ENCODE measurements around the gene BBOX1. TPM values are rescaled to one million over a fixed set of nuclear protein-coding genes. Genes with fewer than 3 reads are reported as not detected.

The BBOX1 gene
- total RNA-seq, 4 donors from 2014 or later, result 0.22 to 0.84 TPM; not detected in 2

GRCh38 chr11:27108809-27109208, 68.2 kb downstream of the BBOX1 start:
- H3K36me3 ChIP-seq, result no peaks in the 10 kb centered on the region
- H3K4me3 ChIP-seq, result no peak overlapping the region
- H3K27ac ChIP-seq, result no peak overlapping the region
- WGBS, 2 donors, result 85 to 86% methylated on average over 4 of the region's 4 CpGs
- DNase-seq (ENCODE audit: low spot score in 2 of 2), result no peak
- H3K27me3 ChIP-seq, result no peaks in the 10 kb centered on the region
- no peaks in the 10 kb centered on the region for H3K9me3 ChIP-seq
- no peaks in the 10 kb centered on the region for H3K4me1 ChIP-seq
- TF ChIP-seq POLR2A (IDR thresholded peaks at IDR 0.05), result no peak

GRCh38 chr11:27111896-27112295, 71.3 kb downstream of the BBOX1 start:
- H3K36me3 ChIP-seq, result no peaks in the 10 kb centered on the region
- WGBS, 2 donors, result 53 to 65% methylated on average over 2 of the region's 2 CpGs

GRCh38 chr11:27112946-27113345, 72.3 kb downstream of the BBOX1 start:
- 73 to 90% methylated on average over 1 of the region's 1 CpG for WGBS, 2 donors
- no peaks in the 10 kb centered on the region for H3K36me3 ChIP-seq
- H3K4me1 ChIP-seq, result peaks cover 0 to 10% (median 4%) of the 10 kb centered on the region in 4 donors
- TF ChIP-seq CTCF (IDR thresholded peaks at IDR 0.05) (no peak), POLR2A (IDR thresholded peaks at IDR 0.05) (no peak), EP300 (IDR thresholded peaks at IDR 0.05) (no peak)
- no peaks in the 10 kb centered on the region for H3K27me3 ChIP-seq
- H3K27ac ChIP-seq, result no peak overlapping the region
- H3K4me3 ChIP-seq, result no peak overlapping the region
- no peaks in the 10 kb centered on the region for H3K9me3 ChIP-seq
- no peak for DNase-seq (ENCODE audit: low spot score in 2 of 2)

More at GRCh38 chr11:27111896-27112295, 71.3 kb downstream of the BBOX1 start:
- TF ChIP-seq EP300 (IDR thresholded peaks at IDR 0.05), result no peak
- no peak for TF ChIP-seq CTCF (IDR thresholded peaks at IDR 0.05)
- no peak for TF ChIP-seq POLR2A (IDR thresholded peaks at IDR 0.05)
- H3K27me3 ChIP-seq, result no peaks in the 10 kb centered on the region
- H3K9me3 ChIP-seq, result no peaks in the 10 kb centered on the region
- H3K4me3 ChIP-seq, result no peak overlapping the region
- no peak overlapping the region for H3K27ac ChIP-seq
- H3K4me1 ChIP-seq, result peaks cover 0 to 2% (median 0%) of the 10 kb centered on the region in 4 donors
- no peak for DNase-seq (ENCODE audit: low spot score in 2 of 2)

GRCh38 chr11:27115051-27115650, 74.5 kb downstream of the BBOX1 start:
- H3K36me3 ChIP-seq, result no peaks in the 10 kb centered on the region
- H3K4me1 ChIP-seq, result peaks cover 0 to 10% (median 4%) of the 10 kb centered on the region in 4 donors
- H3K27ac ChIP-seq, result no peak overlapping the region
- no peaks in the 10 kb centered on the region for H3K9me3 ChIP-seq
- WGBS, 2 donors, result 67 to 71% methylated on average over 3 of the region's 3 CpGs
- no peak overlapping the region for H3K4me3 ChIP-seq
- DNase-seq (ENCODE audit: low spot score in 2 of 2), result no peak
- TF ChIP-seq POLR2A (IDR thresholded peaks at IDR 0.05) (no peak), EP300 (IDR thresholded peaks at IDR 0.05) (no peak), CTCF (IDR thresholded peaks at IDR 0.05) (no peak)
- H3K27me3 ChIP-seq, result no peaks in the 10 kb centered on the region

- H3K9me3 ChIP-seq, result no peaks in the 10 kb centered on the region
- H3K27me3 ChIP-seq, result no peaks in the 10 kb centered on the region
- H3K27ac ChIP-seq, result no peak overlapping the region
- H3K4me3 ChIP-seq, result no peak overlapping the region
- no peak for DNase-seq (ENCODE audit: low spot score in 2 of 2)
- TF ChIP-seq EP300 (IDR thresholded peaks at IDR 0.05), result no peak
- TF ChIP-seq POLR2A (IDR thresholded peaks at IDR 0.05), result no peak
- H3K36me3 ChIP-seq, result no peaks in the 10 kb centered on the region
- 13 to 38% methylated on average over 1 of the region's 1 CpG for WGBS, 2 donors
- peaks cover 0 to 10% (median 4%) of the 10 kb centered on the region in 4 donors for H3K4me1 ChIP-seq
Measured at GRCh38 chr11:27116684-27117083, 76.1 kb downstream of the BBOX1 start.

GRCh38 chr11:27118371-27118770, 77.8 kb downstream of the BBOX1 start:
- Histone ChIP-seq H3K9me3 (no peaks in the 10 kb centered on the region), H3K27ac (no peak overlapping the region), H3K4me1 (peaks cover 0 to 10% (median 4%) of the 10 kb centered on the region in 4 donors), H3K27me3 (no peaks in the 10 kb centered on the region), H3K4me3 (no peak overlapping the region), H3K36me3 (no peaks in the 10 kb centered on the region)
- no peak for DNase-seq (ENCODE audit: low spot score in 2 of 2)
- no peak for TF ChIP-seq CTCF (IDR thresholded peaks at IDR 0.05)
- TF ChIP-seq EP300 (IDR thresholded peaks at IDR 0.05), result no peak
- TF ChIP-seq POLR2A (IDR thresholded peaks at IDR 0.05), result no peak
- WGBS, 2 donors, result 81 to 82% methylated on average over 2 of the region's 2 CpGs

All from tibial nerve (tissue), 4 donors.